ENCODE data around the gene LGR6. TPM values are rescaled to one million over a fixed set of nuclear protein-coding genes. Genes with fewer than 3 reads are reported as not detected.

Gene LGR6
- total RNA-seq, 6 experiments from 2014 or later = 0.17 to 2.0 (median 1.0) TPM

GRCh38 chr1:202276920-202277319 is 83.3 kb downstream of the LGR6 start:
- H3K36me3 ChIP-seq = no peaks in the 10 kb centered on the region
- no peak overlapping the region for H3K4me3 ChIP-seq
- no peak overlapping the region for H3K27ac ChIP-seq
- intact Hi-C loops (cut with DNase I) = no loop called here
- TF ChIP-seq POLR2A (IDR thresholded peaks at IDR 0.05) = no peak
- TF ChIP-seq CTCF (IDR thresholded peaks at IDR 0.05) = no peak
- H3K9me3 ChIP-seq = no peaks in the 10 kb centered on the region
- ATAC-seq (no peak), DNase-seq (no peak)
- no peaks in the 10 kb centered on the region for H3K4me1 ChIP-seq
- no peaks in the 10 kb centered on the region for H3K27me3 ChIP-seq
- 89% methylated on average over 3 of the region's 3 CpGs for WGBS (ENCODE audit: insufficient coverage, low coverage, low lambda C conversion rate, missing lambda C conversion rate)

DNA sequence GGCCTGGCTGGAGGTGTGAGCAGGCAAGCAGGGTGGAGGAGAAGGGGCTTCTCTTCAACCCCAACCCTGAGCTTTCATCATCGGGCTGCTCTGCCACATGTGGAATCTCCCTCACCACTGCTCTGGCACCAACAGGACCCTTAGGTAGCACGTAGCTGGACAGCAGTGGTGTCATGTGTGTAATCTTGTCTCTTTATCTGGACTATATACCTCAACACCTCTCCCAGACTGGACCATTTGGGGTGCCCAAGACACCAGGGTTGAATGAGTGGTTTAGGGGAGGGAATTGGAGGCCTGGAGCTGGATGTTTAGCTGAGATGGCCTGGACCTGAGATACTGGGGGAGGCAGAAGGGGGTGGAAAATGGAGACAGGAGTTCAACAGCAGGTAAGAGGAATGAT is 85.2 kb downstream of the LGR6 start:
- intact Hi-C loops (cut with DNase I) = no loop called here
- Histone ChIP-seq H3K27ac (no peak overlapping the region), H3K9me3 (no peaks in the 10 kb centered on the region), H3K36me3 (no peaks in the 10 kb centered on the region), H3K27me3 (no peaks in the 10 kb centered on the region), H3K4me3 (no peak overlapping the region), H3K4me1 (no peaks in the 10 kb centered on the region)
- DNase-seq (no peak), ATAC-seq (no peak)
- 70% methylated on average over 2 of the region's 2 CpGs for WGBS (ENCODE audit: insufficient coverage, low coverage, low lambda C conversion rate, missing lambda C conversion rate)
- no peak for TF ChIP-seq CTCF (IDR thresholded peaks at IDR 0.05)
- TF ChIP-seq POLR2A (IDR thresholded peaks at IDR 0.05) = no peak

DNA sequence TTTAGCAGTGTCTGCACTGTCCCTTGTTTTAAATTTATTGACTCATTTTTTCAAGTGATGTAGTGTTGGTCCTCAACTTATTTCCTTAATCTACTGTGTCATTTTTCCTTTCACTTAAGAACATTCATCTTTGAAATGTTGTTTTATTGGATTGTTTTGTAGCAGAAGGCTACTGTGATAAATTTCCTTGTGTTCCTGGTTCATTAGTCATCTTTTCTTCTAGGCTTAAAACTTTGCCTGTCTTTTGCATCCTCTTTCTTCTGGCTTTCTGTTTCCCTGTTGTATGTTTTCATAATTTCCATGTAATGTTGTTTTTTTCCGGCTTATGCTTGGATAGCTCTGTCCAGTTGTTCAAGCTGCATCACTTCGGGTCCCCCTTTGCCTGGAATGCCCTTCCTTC is 86.2 kb downstream of the LGR6 start:
- TF ChIP-seq POLR2A (IDR thresholded peaks at IDR 0.05) (no peak), CTCF (IDR thresholded peaks at IDR 0.05) (no peak)
- no peak for DNase-seq
- no peaks in the 10 kb centered on the region for H3K36me3 ChIP-seq
- no peak overlapping the region for H3K4me3 ChIP-seq
- H3K4me1 ChIP-seq = no peaks in the 10 kb centered on the region
- ATAC-seq = no peak
- 74% methylated on average over 2 of the region's 2 CpGs for WGBS (ENCODE audit: insufficient coverage, low coverage, low lambda C conversion rate, missing lambda C conversion rate)
- no peak overlapping the region for H3K27ac ChIP-seq
- no peaks in the 10 kb centered on the region for H3K9me3 ChIP-seq
- H3K27me3 ChIP-seq = no peaks in the 10 kb centered on the region
- intact Hi-C loops (cut with DNase I) = no loop called here

DNA sequence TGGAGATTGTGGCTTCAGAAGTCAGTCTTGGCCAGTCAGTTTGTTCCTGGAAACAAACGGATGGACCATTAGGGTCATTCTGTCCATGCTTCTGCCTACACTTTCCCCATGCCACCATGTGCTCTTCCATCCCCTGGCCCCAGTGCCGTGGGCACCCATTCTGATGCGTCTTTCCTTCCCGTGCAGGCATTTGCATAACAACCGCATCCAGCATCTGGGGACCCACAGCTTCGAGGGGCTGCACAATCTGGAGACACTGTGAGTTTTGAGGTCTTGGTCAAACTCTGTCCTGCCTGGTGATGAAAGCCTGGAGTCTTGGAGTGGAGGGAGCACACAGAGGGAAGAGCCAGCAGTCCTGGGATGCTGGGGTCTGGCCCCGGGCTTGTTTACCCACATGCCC is 87.0 kb downstream of the LGR6 start:
- intact Hi-C loops (cut with DNase I) = no loop called here
- H3K4me3 ChIP-seq = no peak overlapping the region
- 50% methylated on average over 1 of the region's 7 CpGs for WGBS (ENCODE audit: insufficient coverage, low coverage, low lambda C conversion rate, missing lambda C conversion rate)
- H3K27me3 ChIP-seq = no peaks in the 10 kb centered on the region
- DNase-seq (no peak), ATAC-seq (no peak)
- TF ChIP-seq POLR2A (IDR thresholded peaks at IDR 0.05) (no peak), CTCF (IDR thresholded peaks at IDR 0.05) (no peak)
- H3K27ac ChIP-seq = no peak overlapping the region
- H3K36me3 ChIP-seq = no peaks in the 10 kb centered on the region
- no peaks in the 10 kb centered on the region for H3K4me1 ChIP-seq
- H3K9me3 ChIP-seq = no peaks in the 10 kb centered on the region

Measured in right lobe of liver (tissue), 6 donors.